ENCODE data around the gene IMMT.
"Not testable (repeated sequence)": the region's sequence is repeated elsewhere in the genome, so short reads cannot be mapped to it uniquely, and the experiment has no call there.

Gene IMMT

DNA sequence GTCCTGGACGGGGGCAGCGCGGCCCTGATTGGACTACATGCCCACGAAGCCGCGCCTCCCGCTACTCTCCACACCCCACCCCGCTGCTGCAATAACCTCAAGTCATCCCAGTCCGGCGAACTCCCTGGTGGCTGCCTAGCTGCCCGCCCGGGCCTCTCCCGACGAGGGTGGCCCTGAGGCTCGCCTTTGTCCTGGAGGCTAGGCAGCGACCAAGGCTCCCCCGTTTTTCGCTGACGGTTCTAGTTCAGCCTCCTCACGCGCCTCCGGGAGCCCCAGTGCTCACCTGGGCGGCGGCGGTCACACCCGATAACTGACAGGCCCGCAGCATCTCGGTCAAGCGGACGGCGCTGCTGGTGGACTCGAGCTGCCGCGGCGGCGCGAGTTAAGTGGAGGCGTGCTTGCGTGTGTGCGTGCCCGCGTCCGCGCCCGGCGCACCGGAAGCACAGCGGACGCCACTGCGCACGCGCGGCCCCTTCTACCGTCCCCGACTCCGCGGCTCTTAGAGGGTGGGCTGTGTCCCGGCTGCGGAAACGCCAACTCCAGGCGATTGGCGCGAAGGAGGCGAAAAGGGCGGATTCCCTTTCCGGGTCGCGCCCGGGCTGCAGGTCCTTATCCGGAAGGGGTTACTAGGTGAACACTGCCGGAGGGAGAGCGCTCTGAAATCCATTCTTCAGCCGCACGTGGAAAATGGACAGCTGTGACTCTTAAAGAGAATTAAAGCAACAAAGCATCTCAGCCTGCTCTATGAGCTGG is at the start of gene IMMT:
Gene IMMT (minus strand): TSS at position 408 of the 753 bp plus-strand sequence. CDS start 80 bp downstream, at position 328.
- peak; percentile 96 for DNase-seq

GRCh38 chr2:86244781-86245180 is 49.5 kb upstream of the IMMT start:
- DNase-seq, result not testable (repeated sequence)

- DNase-seq, result no peak
These were observed 48.9 kb upstream of the IMMT start for GRCh38 chr2:86243950-86244733.

- no peak for DNase-seq
These were observed 48.0 kb upstream of the IMMT start for GRCh38 chr2:86243272-86243671.

GRCh38 chr2:86241611-86242010 is 46.3 kb upstream of the IMMT start:
- no peak for DNase-seq

DNA sequence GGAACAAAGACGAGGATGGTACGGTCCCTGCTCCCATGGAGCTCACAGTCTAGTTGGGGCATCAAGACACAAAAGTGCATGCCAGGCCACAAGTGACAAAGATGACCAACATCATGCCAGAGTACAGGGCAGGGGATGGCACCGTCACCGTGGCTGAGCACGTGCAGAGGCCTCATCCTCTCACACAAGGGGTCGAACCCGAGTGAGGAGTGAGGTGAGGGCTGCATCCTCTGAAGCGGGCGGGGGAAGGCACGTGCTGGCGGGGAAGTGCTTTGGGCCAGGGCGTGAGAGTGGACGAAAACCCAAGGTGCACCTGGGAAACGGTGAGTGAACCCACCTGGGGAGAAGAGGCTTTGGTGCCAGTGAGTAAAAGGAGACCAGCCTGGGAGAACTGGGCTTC is 45.0 kb upstream of the IMMT start:
- DNase-seq, result no peak

- no peak for DNase-seq
These were observed 44.5 kb upstream of the IMMT start for GRCh38 chr2:86239745-86240144.

GRCh38 chr2:86239326-86239725 is 44.1 kb upstream of the IMMT start:
- DNase-seq, result no peak

DNA sequence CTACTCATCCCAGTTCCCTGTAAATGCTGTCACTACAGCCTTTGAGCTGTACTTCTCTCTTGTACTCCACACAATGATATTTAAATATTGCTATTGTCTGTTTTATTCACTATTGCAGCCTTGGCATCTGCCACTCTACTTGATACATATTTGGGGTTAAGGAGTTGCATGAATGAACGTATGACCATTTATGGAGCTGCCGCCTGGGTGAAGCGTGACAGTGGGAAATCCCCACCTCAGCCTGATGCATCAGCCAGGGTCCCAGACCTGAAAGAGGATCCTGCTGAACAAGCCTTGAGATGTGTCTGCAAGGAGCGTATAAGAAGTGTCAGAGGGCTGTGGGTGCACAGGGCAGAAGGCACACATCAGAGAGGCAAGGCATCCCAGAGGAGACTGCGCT is 43.1 kb upstream of the IMMT start:
- DNase-seq, result no peak

DNA sequence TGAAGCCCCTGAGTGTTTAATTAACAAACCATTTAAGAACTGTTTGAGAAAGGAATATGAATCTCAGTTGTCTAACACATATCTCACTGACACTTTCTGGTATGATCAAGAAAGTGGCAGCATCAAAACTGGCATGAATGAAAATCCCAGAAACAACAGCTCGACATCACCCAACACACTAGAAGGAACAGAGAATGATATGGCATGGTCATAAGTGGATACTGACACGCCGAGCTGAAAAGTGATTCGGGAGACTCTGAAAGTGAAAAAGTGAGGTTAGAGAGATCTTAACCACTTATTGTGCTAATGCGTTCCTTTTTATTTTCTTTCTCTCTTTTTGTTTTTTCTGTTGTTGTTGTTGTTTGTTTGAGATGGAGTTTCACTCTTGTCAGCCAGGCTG is 41.9 kb upstream of the IMMT start:
- no peak for DNase-seq

- DNase-seq, result no peak
These were observed 40.1 kb upstream of the IMMT start for GRCh38 chr2:86235196-86235980.

- DNase-seq, result no peak
These were observed 39.4 kb upstream of the IMMT start for GRCh38 chr2:86234563-86235131.

DNA sequence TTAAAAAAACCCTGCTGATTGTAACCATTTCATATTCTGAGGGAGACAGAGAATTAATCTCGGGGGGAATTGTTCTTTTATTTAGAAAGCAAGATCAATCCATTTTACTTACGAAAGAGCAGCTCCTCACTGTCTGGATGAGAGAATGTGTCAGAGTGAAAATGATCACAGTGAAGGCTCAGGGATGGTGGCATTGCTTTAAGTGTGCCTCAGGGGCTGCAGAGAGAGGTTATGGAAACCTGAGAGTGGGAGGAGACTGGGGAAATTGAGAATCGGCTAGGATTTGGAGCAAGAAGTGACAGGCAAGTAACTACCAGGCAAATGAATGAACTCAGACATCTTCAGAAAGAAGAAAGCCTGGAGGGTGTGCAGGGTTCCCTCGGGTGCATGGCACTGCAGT is 38.2 kb upstream of the IMMT start:
- no peak for DNase-seq

GRCh38 chr2:86232910-86233309 is 37.6 kb upstream of the IMMT start:
- DNase-seq, result no peak

GRCh38 chr2:86232373-86232784 is 37.1 kb upstream of the IMMT start:
- no peak for DNase-seq

DNA sequence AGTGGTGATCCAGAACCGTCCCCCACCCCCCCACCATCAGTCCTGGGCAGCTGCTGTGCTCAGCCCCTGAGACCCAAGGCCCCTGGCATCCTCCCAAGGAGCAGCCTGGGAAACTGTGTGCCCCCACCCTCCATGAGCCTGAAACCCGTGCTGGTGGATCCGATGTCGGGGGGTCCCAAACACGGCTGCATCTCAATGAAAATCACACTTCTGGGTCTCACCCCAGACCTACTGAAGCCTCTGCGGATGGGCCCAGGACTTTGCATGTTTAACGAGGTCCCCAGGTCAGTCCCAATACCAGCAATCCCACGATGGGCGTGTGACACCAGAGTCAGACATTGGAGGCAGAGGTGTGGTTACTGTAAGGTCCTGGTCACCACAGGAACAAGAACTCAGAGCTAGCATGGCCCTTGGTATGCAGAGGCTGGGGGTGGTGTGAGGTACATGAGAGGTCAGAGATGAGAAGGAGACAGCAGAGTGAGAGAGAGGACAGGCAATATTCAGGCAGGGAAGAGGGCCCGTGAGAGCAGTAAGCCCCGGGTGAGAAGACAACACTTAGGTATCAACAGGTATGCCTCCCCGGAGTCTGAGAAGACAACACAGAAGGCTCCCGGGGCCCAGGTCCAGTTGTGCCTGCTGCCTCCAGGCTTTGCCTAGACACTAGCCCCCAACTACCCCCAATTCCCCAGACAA is 36.6 kb upstream of the IMMT start:
- DNase-seq, result no peak

- no peak for DNase-seq
These were observed 35.7 kb upstream of the IMMT start for GRCh38 chr2:86230961-86231360.

- no peak for DNase-seq
These were observed 34.0 kb upstream of the IMMT start for GRCh38 chr2:86229221-86229620.

DNA sequence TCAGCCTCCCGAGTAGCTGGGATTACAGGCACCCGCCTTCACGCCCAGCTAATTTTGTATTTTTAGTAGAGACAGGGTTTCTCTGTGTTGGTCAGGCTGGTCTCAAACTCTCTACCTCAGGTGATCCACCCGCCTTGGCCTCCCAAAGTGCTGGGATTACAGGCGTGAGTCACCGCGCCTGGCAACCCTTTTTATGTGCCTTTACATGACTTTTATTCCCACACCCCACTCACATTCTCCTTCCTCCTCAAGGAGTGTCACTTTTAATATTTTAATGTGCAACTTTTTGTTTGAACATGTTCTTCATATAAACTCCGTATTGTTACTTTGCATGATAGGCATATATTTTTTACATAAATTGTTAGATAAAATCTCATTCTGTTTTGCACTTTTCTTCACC is 33.3 kb upstream of the IMMT start:
- not testable (repeated sequence) for DNase-seq

GRCh38 chr2:86227685-86228084 is 32.4 kb upstream of the IMMT start:
- no peak for DNase-seq

DNA sequence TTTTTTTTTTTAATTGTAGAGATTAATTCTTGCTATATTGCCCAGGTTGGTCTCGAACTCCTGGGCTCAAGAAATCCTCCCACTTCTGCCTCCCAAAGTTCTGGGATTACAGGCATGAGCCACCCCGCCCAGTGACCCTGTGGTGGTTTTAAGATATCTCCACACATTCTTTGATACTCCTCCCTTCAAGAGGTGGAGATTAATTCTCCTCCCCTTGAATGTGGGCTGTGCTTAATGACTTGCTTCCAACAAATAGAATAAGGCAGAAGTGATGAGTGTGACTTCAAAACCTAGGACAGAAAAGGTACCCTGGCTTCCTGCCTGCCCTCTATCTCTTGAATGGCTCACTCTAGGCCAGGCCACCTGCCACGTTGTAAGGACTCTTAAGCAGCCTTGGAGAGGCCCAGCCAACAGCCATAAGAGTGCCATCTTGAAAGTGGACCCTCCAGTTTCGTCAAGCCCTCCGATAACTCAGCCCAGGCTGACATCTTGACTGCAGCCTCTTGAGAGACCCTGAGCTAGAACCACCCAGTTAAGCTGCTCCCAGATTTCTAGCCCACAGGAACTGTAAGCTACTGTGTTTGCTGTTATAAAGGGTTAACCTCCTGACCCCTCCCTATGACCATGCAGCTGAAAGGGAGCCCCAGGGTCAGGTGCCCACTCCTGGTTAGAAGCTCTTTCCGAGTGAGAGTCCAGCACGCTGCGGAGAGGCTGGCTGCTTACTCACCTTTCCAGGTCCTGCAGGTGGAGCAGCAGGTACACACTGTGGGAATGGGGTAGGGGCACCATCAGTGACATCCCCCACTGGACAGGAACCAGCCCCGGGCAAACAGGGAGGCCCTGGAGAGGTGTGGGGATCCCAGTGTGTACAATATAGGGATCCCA is 31.6 kb upstream of the IMMT start:
- no peak for DNase-seq

DNA sequence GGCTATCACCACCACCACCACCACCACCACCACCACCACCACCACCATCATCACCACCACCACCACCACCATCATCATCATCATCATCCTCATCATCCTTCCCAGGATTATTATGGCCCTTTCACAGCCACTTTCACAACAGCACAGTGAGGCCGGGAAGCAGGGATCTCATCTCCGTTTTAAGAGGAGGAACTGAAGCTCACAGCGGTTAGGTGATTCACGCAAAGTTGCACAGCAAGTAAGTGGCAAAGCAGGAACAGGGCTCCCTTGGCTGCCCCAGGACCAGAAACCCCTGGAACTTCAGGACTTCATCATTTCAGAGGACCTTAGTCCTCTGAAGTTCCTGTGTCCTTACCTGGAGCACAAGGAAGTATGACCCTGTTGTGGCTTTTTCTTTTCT is 30.8 kb upstream of the IMMT start:
- DNase-seq, result no peak

Data from NCI-H69 (cell line).